Measurements from ENCODE around the gene APBB1.

Gene APBB1

DNA sequence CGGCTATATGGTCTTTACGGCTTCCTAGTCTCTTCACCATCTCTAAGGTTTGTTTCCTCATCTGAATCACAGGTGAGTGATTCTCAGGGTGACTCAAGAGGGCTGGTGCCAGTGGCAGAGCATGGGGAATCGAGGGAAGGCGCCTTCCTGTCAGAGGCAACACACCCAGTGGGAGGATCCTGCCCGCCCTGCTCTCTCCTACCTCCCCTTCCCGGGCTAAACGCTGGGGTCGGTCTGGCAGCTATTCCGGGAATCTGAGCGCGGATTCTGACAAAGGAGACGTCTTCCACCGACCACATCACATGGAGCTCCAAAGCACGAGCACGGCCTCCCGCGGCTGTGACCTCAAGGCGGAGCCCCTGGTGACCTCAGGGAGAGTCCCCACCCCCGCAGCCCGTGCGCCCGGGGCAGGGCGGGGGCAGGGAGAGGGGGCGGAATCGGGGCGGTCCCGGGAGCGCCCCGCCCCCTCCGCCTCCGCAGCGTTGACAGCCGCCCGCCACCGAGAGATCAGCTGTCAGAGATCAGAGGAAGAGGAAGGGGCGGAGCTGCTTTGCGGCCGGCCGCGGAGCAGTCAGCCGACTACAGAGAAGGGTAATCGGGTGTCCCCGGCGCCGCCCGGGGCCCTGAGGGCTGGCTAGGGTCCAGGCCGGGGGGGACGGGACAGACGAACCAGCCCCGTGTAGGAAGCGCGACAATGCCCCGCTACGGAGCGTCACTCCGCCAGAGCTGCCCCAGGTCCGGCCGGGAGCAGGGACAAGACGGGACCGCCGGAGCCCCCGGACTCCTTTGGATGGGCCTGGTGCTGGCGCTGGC is 28.8 kb downstream of the APBB1 start, which contains the start of gene SMPD1:
TSS of gene SMPD1 (plus strand) at position 570 of the 813 bp plus-strand sequence. CDS start at position 695, 125 bp downstream.
- peak; percentile 92 for DNase-seq

DNA sequence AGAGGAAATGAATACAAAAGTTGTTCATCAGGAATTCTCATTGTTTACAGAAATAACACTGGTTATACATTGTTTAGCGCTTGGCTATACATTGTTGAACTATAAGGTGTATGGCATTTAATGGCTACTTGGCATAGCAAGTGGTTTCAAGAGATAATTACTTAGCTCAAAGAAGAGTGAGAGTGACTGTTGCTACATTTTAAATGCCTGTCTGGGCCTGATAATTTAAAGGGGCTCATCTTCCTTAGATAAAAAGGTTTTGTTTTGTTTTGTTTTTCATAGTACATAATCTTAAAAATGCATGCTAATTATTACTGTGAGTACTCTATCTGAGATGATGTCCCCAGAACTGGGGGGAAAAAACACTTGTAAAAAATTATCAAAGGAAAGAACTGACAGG is 30.1 kb downstream of the APBB1 start:
- no peak for DNase-seq

DNA sequence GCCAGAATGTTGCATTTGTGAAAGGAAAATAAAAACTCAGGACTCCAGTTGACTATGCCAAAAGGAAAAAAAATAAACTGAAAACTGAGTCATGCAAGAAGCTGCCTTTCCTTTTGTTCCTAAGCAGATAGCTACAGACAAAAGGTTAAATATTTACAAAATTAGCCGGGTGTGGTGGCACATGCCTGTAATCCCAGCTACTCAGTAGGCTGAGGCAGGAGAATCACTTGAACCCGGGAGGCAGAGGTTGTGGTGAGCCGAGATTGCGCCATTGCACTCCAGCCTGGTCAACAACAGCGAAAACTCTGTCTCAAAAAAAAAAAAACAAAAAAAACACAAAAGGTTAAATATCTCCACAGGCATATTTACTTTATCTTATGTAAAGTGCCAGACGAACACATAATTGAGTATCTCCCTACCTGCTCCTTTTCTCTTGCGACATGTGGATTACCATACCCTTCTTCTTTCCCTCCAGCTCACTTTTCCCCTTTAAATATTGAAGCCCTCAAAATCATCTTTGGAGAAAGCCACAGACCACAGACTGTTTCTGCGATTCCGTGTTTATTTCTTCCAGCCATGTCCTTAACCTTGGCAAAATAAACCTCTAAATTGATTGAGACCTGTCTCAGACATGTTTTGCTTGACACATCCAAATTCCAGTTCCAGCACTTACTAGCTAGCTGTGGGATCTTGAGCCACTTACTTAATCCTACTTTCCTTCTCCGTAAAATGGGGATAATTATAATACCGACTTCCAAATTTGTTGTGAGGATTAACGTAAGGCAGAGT is 30.9 kb downstream of the APBB1 start:
- no peak for DNase-seq

DNA sequence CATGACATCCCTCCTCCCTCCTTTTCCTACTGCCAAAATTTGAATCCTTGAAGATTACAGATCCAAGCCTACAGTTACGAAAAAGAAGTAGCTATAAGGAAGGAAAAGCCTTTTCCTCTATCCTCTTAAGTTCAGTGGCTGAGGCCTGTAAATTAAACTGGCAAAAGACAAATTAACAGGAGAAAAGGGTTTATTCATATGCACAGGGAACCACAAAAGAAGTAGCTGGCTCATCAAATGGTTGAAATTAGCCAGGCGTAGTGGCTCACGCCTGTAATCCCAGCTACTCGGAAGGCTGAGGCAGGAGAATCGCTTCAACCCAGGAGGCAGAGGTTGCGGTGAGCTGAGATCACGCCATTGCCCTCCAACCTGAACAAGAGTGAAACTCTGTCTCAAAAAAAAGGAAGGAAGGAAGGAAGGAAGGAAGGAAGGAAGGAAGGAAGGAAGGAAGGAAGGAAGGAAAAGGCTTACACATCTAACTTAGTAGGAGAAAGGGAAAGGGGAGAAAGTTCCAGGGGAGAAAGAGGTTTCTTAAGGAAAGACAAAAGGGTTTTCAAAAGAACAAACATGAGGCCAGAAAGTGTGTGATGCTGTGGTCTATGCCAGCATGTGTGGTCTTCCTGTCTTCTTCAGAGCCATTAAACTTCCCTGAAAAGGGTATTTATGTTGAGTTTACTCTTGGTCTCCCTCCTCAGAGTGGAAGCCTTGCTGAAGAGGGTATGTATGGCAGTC is 33.7 kb downstream of the APBB1 start:
- no peak for DNase-seq

DNA sequence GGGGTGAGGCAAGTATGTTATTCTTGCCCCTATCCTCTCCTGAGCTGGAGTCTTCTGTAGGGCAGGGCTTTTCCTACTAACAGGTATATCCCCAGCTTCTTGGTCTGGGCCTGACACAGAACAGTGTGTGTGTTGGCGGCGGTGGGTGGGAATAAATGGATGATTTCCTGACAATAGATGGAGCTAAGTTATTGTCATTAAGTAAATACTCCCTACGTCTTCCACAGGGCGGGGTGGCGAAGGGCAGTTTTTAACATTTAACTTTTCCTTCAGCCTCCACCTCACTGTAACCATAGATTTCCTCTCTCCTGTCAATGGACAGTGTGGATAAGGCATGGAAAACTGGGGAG is 40.3 kb downstream of the APBB1 start:
- DNase-seq = no peak

DNA sequence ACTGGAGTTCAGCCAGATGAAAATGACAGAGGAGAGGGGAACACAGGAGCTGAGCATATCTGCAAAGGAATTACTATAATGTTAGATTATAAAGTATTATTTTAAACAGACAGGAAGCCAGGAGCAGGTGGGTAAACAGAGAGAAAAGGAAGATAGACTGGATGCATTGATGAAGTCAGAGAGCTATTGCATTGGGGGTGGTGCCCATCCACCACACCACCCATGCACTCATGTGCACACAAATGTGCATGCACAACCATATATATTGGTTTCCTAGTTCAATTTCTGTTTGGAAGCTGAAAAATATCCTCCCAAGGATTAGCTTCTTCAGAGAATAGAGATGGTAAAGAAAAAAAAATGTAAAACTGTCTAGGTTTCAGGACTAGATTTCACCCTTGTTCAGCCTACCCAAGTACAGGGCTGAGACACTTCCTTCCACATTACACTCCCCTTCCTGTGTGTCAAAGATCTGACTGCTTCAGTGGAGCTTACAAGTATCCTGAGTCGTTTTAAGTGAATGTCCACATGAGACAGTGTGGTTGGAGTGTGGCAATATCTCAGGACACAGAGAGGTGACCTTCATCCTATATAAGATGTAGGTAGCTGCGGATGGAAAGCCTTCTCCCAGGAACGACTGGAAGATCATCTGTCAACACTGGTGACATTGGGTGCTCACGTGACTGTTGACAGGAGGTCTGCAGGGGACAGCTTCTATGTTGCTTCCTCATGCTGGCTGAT is 40.8 kb downstream of the APBB1 start:
- no peak for DNase-seq

DNA sequence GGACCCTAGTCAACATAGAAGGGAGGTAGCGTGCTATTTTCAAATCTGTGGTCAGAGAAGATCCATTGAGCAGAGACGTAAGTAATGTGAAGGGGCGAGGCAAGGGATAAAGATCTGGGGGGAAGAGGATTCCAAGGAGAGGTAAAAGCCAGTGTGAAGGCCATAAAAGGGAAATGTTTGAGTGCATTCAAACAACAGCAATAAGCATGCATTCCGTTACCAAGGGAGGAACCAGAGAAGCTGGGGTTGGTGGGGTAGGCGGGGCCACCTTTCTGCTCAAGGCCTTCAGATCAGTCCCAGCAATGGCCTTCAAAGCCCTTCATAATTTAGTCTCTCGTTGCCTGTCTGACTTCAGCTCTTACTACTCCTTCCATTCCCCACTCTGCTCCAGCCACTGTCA is 47.1 kb downstream of the APBB1 start:
- DNase-seq = no peak

DNA sequence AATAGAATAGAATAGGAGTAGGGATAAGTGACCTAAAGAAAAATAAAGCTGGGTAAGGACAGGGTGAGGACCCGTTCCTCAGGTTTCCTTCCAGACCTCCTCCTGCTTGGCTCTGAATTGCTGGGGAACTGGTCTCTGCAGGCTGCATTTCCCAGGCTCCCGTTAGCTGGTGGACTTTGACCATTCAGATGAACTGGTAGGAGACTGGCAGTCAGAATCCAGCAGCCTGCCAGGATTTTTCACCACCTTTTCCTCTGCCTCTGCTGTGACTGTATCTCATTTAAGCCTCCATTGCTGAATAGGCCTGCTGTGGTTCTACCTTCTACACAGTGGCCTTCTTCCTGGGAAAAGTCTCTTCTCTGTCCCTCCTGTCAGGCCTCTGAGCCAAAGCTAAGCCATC is 53.2 kb downstream of the APBB1 start:
- DNase-seq = no peak

DNA sequence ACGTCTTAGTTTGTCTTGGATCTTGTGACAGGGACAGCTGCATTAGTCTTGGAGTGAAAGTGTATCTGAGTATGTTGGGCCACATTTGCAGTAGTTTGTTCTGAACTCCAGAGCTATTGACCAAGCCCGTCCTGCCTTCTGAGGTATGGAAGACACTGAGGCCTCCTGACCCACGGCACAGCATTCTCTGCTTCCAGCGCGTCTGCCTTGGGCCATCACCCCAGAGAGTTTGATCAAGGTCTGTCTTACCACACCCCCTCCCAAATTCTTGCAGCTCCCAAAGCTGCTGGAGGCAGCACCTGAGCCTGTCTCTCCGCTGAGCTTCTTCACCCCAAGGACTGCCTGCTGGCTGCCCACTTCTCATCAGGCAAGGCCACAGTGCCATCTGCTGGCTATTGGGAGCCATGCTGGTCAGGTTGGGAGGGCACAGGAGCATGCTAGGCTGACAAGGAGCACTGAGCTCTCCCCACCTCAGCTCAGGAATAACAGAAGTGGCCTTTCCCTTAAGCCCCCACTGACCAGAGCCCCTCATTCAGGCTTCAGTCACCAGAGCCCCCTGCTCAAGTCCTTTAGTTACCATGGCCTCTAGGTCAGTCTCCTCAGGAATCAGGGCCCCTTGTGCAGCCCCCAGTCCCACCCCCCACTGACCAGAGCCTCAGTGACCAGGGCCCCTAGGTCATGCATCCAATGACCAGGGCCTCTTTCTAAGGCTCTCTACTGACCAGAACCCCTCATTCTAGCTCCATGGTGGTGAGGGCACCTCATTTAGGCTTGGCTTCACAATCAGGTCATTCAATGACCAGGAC is 55.8 kb downstream of the APBB1 start:
- peak; percentile 51 for DNase-seq

DNA sequence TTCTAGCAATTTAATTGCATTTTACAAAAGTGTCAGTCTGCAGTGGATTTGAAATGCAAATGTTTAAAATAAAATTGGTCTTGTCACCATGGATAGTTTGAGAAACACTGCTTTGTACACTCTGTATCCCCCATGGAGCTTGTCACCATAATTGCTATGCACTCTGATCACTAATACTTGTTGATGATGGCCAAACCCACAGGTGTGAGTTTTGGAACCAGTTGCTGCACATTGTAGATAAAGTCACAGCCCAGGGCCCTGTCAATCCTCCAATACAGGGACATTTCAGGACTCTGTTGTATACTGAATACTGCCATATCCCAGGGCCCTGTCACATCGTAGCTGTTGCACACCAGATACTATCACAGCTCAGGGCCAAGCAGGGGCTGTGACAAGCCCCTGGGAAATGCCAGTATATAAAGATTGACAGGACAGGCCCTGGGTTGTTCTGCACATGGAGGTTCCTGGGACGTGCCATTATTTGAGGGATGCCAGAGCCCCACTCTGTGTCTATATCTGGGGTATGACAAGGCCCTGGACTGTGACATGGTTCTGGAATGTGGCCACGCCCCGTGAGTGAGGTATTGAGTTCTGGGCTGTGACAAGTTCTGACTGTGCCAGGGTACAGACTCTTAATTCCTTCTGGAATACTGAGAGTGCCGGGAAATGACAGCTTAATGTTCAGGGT is 56.6 kb downstream of the APBB1 start:
- DNase-seq = no peak

DNA sequence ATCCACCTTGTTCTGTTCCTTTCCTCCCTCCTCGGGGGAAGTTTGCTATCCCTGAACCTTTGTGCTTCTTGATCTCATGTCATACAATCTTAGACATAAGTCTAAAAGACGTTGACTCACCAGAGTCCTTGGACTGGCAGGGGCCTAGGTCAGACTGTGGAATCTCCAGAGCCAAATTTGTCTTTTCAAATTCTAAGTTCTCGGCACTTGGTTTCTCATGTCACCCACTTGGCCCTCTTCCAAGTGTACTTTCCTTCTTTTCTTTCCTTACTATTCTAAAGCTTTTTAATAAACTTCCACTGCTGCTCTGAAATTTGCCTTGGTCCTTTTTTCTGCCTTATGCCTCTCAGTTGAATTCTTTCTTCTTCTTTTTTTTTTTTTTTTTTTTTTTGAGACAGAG is 58.7 kb downstream of the APBB1 start:
- no peak for DNase-seq

DNA sequence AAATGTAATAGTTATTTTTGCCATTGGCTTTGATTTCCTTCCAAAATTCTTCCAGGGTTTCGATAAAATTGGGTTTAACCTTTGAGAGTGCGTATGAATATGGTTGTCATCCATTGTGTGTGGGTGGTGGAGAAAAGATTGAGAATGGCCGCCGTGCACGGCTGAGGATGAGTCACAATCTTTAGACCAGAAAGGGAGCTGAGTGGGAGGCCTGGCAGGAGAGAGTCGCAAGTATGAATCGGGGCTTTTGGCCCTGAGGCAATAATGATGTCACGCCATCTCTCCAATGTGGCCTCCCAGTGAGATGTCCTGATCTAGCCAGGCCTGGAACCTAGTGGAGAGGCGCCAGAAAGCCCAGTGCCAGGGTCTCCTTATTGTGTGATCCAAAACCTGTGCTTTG is 61.7 kb downstream of the APBB1 start:
- DNase-seq = no peak

DNA sequence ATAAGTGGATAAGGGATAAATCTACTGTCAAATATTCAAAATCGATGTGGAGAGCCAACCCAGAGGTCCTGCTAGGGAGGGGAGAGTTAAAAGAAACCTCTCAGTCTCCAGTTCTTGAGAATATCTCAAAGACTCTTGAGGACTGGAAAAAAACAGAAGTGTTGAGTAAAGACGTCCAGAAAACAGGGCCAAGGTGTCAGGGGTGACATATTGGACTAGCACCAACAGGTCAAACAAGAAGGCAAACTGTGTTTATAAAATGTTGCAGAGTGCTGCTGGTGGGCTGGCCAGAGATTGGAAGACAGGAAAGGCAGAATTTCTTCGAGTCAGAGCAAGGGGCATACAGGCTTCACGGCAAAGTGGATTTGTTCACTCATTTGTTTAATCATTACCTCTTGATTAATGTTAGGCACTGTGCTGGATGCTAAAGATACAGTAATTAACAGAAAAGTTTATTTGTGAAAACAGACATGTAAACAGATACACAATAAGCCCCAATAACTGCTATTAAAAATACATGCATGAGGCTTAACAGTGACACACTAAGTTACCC is 62.3 kb downstream of the APBB1 start:
- DNase-seq = no peak

DNA sequence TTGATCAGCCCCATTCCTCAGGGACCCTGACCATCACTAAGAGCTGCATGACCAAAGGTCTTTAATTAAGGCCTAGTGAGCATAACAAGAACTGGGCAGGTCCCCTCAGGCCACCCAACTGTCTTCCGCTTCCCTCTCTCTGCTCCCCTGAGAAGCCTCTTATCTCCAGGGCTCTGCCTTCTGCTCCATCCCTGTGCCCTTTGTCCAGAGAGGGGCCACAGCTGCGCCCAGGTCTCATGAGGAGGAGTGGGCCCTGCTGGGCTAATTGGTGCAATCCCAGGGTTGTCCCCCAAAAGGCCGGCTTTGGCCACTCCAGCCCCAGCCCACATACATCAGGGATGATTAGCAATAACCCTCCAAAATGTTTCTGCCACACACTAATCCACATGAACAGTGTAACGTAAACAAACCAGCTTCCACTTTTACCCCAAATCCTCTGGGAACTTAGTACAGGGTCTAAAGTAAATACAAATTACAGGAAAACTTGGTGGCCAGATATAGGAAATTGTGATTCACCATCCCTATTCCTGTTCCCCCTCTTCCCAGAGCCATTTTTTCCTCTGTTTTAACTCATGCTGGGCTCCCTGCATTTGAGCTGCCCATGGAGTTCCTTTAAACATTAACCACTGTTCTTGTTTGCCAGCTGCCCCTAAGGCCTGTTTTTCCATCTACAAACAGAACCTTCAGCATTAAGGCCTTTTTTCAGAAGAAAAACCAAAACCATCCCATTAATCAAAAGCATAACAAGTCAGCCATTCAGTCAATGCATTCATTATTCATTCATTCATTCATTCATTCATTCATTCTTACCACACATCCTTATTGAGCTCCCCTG is 64.0 kb downstream of the APBB1 start:
- no peak for DNase-seq

DNA sequence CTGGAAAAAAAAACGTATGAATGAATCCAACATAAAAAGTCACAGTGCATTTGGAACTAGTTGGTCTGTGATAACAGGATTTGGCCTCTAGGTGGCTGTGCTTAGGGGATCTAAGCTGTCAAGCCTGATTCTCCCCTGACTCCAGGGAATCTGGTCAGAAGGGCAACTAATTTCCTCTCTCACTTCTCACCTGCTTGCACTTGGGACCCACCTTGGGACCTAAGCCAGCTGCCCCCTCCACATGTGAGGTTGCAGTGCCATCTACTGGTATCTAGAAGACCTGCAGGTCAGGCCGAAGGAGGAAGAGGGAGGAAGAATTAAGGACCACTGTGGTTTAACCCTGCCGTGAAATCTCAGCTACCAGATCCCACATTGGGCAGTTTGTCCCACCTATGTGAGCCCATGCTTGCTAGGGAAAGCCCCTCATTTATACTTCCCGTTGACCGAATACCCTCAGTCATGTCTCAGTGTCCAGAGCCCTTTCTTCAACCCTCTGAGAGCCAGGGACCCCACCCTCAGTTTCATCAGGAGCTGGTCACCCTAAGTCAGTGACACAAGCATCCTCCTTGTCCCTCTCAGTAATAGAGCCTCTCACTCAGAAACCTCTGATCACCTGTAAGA is 65.4 kb downstream of the APBB1 start:
- peak; percentile 32 for DNase-seq

DNA sequence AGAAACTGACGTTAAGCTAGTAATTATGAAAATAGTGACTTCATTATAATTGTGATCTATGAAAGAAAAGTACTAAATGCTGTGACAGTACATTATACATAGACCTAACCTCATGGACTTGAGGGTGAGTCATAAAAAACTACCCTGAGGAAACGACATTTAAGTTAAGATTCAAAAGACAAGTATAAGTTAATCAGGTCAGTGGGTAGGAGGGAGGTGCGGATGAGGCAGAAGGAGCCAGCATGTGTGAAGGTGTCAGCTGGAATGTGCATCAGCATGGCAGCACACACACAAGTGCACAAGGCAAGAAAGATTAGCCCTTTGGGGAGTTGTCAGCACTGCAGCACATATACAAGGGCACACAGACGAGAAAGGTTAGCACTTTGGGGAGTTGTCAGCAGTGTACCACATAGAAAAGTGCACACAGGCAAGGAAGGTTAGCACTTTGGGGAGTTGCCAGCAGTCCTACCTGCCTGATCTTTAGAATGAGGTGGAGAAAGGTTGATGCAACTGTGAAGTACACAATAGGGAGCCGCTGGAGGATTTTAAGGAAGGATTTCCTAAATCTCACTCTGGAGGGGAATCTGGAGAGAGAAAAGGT is 67.0 kb downstream of the APBB1 start:
- DNase-seq = no peak

DNA sequence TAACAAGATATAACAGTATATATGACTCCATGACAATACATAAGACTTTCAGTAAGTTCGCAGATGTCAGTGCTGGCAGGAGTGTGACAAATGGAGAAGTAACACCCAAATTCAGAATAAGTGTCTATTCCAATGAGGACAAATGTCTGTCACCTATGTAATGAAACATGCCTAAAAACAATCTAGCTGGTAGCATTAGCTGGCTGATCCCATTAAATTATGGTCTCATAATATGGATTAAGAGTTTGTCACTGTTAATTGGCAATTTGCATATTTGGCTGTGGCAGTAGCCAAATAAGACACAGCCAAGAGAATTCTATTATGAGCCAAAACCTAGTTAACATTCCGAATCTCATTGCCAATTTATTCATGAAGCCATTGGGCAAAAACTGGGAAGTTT is 68.4 kb downstream of the APBB1 start:
- DNase-seq = no peak

DNA sequence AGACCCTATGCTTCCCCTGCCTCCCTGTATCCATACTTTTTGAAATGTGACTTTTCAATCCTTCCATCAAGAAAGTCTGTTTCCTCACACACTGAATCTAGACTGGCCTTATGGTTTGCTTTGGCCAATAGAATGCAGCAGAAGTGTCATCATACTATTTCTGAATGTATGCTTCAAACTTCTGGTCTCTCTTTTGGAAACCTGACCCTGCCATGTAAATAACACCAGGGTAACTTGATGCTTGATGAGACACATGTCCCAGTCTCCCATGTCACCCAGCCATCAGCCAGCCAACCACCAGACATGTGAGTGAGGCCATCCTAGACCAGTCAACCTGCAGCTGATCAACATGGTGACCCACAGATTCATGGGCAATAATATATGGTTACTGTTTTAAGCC is 68.9 kb downstream of the APBB1 start:
- DNase-seq = no peak

DNA sequence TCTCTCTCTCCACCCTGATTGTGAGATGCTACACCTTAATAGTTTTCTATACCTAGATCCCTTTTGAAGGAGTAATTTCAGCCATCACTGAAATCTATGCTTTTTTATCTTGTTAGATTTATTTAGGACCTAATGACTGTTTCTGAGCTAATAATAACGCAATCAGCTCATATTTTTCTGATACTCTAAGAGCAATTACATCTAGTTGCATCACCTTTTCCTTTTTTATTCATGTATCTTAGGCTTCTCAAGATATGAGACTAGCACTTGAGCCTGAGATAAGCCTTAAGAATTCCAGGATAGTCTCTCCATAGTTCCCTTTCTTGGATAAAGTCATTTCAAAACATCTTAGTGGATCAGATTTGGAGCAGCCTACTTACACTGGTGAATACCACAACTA is 73.5 kb downstream of the APBB1 start:
- no peak for DNase-seq

Data from activated CD4-positive, alpha-beta T cell treated with anti-CD3 and anti-CD28 coated beads for 1 hour (primary cell).